OCI-LY1 (cell line): ENCODE measurements around the gene RALGPS2.

Experiments
- CTCF ChIP-seq: fragments of 200-600 bp; sonication (generic), shearing (Covaris generic); IDR thresholded peaks from 2 replicates; pipeline ENCODE4 v1.5.1; 2017; ENCODE audit warnings: mild to moderate bottlenecking, antibody characterized with exemption, low read length, moderate library complexity, mixed read lengths
- EZH2 ChIP-seq: fragments of 200-600 bp; sonication (generic), shearing (Covaris generic); IDR thresholded peaks from 2 replicates; pipeline ENCODE4 v1.8.0; 2017; ENCODE audit warnings: borderline replicate concordance, mixed run types, mild to moderate bottlenecking, antibody characterized with exemption, low read length, moderate library complexity, mixed read lengths

GRCh38 chr1:178955391-178955954 lies 230.4 kb downstream of the RALGPS2 start:
- TF ChIP-seq EZH2 (no peak), CTCF (no peak)
